Pancreas (tissue), 10 donors: ENCODE data around the gene MAD2L2. TPM values are rescaled to one million over a fixed set of nuclear protein-coding genes. Genes with fewer than 3 reads are reported as not detected.
"Not testable (repeated sequence)": the region's sequence is repeated elsewhere in the genome, so short reads cannot be mapped to it uniquely, and the experiment has no call there.

Experiments used
- ATAC-seq, 4 donors: fragments of 200-7000 bp; cut with Tn5 transposase; one replicate each; pipeline versions ENCODE4 v1.8.0 to v1.9.1; 2020; ENCODE audit warnings: mild to moderate bottlenecking in 4 of 4, moderate library complexity in 4 of 4
- DNase-seq, 6 donors: peaks; one replicate each; pipeline ENCODE4 v3.0.0-alpha.2; 2020
- FAIRE-seq: peaks from 2 replicates; lab custom pipeline; 2012; peaks lifted over from hg19 to GRCh38; lab: Jason Lieb, UNC
- H3K27ac ChIP-seq, 4 donors: fragments of 200-600 bp; sonication (generic); 1 replicate in 3 of 4; 2 replicates in 1 of 4; pipeline versions ENCODE4 v1.5.0 to v1.8.0; 2020
- H3K27me3 ChIP-seq, 4 donors: fragments of 200-600 bp; one replicate each; pipeline ENCODE4 v1.8.0; 2021
- H3K36me3 ChIP-seq, 3 donors: fragments of 200-600 bp; sonication (generic) in 1 of 3; one replicate each; pipeline versions ENCODE4 v1.5.0 to v1.8.0; 2020 to 2021
- H3K4me1 ChIP-seq, 3 donors: fragments of 200-600 bp; one replicate each; pipeline ENCODE4 v1.8.0; 2021
- H3K4me3 ChIP-seq, 4 donors: fragments of 200-600 bp; sonication (generic) in 2 of 4; one replicate each; pipeline versions ENCODE4 v1.5.0 to v1.8.0; 2020 to 2021
- H3K9me3 ChIP-seq, 4 donors: fragments of 200-600 bp; one replicate each; pipeline ENCODE4 v1.8.0; 2021
- WGBS, 2 donors: extraction: QIAGEN DNeasy Blood & Tissue Kit; methylation state at CpG; one replicate each; pipeline ENCODE4 v1.1.7; 2013; 5-methylcytosine and 5-hydroxymethylcytosine counted together
- intact Hi-C, 3 donors: fragments of 100-400 bp; cut with DNase I; formaldehyde crosslinking; loops; one replicate each; pipeline versions ENCODE4 v1.11.1 to v1.14.2; 2022
- polyA plus RNA-seq, 2 donors: library from polyadenylated mRNA; stranded (reverse); fragments of 200-250 nt; gene quantifications; one replicate each; pipeline ENCODE4 v1.2.3, GENCODE V29; 2013
- total RNA-seq, 6 donors: library from RNA; stranded (reverse); fragmentation: NEBNext Ultra II Directional in 4 of 6; extraction: Animal tissue kit (Norgen Biotek cat#: 25700) in 4 of 6; gene quantifications; one replicate each; pipeline versions ENCODE4 v1.2.1 to v1.2.4, GENCODE V29; 2021 to 2023
- TF ChIP-seq, protein P1 (sequence below), 4 donors: fragments of 200-600 bp; sonication (generic) in 3 of 4; IDR thresholded peaks; one replicate each; pipeline versions ENCODE4 v1.5.0 to v1.8.0; 2021; ENCODE audit warnings: antibody characterized with exemption in 4 of 4
- donor health status: healthy with polysubstance abuse.
- donor health status: DM: no; HTN: no; CAD: no; lungs with moderate emphysema.
- donor health status: DM: no; HTN: no; CAD: no.
- donor health status: control.
- donor health status: control.
- donor health status: Bipolar disorder and iron deficiency.
- donor health status: DM: yes; HTN: yes; CAD: no.
- donor health status: DM: no; HTN: no; CAD: no.
- donor health status: DM: no; HTN: no; CAD: no.
- donor health status: DM: yes; HTN: yes; CAD: no.

The MAD2L2 gene
- total and polyA plus RNA-seq, 8 donors = 15.6 to 27.0 (median 22.4) TPM

DNA sequence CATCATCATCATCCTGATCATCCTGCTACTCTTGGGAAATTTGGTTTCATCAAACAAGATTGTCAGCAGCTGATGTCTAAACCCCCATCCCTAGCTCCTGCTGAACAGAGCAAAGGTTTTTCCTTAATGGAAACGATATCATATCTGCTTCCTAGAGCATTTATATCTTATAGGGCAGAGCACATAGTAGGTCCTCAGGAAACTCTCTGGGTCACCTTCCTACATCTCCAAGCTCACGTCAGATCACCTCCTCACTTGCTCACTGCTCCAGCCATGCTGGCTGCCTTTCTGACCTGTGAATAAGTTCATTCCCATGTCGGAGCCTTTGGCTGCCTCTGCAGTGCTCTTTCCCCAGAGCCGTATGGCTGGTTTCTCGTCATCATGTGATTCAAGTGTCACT, 37.2 kb downstream of the MAD2L2 start:
- H3K9me3 ChIP-seq = no peaks in the 10 kb centered on the region
- 48 to 51% methylated on average over 5 of the region's 5 CpGs for WGBS, 2 donors
- no peak for FAIRE-seq
- no peak overlapping the region for H3K4me3 ChIP-seq
- no peak for ATAC-seq
- DNase-seq = peak in 1 of 6 donors; percentile 25
- H3K36me3 ChIP-seq = no peaks in the 10 kb centered on the region
- TF ChIP-seq, protein P1, sequence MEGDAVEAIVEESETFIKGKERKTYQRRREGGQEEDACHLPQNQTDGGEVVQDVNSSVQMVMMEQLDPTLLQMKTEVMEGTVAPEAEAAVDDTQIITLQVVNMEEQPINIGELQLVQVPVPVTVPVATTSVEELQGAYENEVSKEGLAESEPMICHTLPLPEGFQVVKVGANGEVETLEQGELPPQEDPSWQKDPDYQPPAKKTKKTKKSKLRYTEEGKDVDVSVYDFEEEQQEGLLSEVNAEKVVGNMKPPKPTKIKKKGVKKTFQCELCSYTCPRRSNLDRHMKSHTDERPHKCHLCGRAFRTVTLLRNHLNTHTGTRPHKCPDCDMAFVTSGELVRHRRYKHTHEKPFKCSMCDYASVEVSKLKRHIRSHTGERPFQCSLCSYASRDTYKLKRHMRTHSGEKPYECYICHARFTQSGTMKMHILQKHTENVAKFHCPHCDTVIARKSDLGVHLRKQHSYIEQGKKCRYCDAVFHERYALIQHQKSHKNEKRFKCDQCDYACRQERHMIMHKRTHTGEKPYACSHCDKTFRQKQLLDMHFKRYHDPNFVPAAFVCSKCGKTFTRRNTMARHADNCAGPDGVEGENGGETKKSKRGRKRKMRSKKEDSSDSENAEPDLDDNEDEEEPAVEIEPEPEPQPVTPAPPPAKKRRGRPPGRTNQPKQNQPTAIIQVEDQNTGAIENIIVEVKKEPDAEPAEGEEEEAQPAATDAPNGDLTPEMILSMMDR (IDR thresholded peaks at IDR 0.05) = no peak
- intact Hi-C loops = loop anchor here in 2 of 3 donors (10.0 kb wide), 4 partner anchors 309 to 609 kb away; no protein-coding TSS in a partner anchor
- no peaks in the 10 kb centered on the region for H3K27me3 ChIP-seq
- H3K27ac ChIP-seq = no peak overlapping the region
- peaks cover 0 to 10% (median 6%) of the 10 kb centered on the region in 3 donors for H3K4me1 ChIP-seq

DNA sequence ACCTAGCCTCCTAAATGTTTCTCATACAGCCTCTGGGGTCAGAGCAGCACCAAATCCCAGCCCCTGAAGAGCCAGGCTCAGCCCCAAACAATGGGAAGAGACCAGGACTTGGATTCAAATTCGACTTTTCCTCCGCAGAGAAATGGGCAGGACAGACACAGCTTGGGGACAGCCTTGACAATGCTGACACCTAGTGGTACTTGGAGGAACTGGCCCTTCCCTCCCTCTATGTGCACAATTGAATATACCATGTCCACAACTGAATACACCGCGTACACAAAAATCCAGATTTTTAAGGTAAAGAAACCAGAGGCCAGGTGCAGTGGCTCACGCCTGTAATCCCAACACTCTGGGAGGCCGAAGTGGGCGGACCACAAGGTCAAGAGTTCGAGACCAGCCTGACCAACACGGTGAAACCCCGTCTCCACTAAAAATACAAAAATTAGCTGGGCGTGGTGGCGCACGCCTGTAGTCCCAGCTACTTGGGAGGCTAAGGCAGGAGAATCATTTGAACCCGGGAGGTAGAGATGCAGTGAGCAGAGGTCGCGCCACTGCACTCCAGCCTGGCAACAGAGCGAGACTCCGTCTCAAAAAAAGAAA, 38.4 kb downstream of the MAD2L2 start:
- not testable (repeated sequence) for H3K4me1 ChIP-seq, FAIRE-seq, H3K9me3 ChIP-seq, H3K27ac ChIP-seq, H3K27me3 ChIP-seq, H3K4me3 ChIP-seq, H3K36me3 ChIP-seq
- TF ChIP-seq, protein P1 (IDR thresholded peaks at IDR 0.05) = peak; percentile 83 to 93 (median 90)
- DNase-seq (peak in 3 of 6 donors; percentile 35 to 69 (median 58)), ATAC-seq (peak; percentile 63 to 89 (median 82))
- intact Hi-C loops = loop anchor here in 2 of 3 donors (10.0 kb wide), 4 partner anchors 308 to 608 kb away; no protein-coding TSS in a partner anchor
- 58 to 60% methylated on average over 18 of the region's 18 CpGs for WGBS, 2 donors

DNA sequence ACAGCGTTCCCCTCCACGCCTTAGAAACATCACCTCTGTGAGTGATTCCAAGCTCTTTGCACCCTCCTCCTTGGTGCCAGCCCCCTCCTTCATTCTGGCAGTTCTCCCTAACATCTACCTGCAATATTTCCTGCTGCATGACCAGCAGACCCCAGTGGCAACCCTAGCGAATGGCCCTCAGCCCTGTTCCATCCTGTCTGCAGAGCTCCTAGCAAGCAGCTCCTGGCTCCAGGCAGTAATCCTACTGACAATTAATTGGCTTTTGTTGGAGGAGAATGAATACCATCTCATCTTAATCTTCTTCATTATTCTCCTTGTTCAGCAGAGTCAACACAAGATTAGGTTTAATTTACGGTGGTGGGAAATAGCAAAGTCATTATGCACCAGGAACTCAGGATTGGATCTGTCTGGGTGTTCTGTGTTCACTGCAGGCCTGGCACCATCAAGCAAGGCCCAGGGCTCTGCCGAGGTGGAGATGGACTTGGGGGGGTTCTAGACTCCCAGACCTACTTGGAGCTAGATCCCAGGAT, 39.1 kb downstream of the MAD2L2 start:
- H3K36me3 ChIP-seq = no peaks in the 10 kb centered on the region
- no peak overlapping the region for H3K27ac ChIP-seq
- H3K27me3 ChIP-seq = no peaks in the 10 kb centered on the region
- ATAC-seq (no peak), FAIRE-seq (no peak), DNase-seq (no peak)
- 70 to 73% methylated on average over 5 of the region's 5 CpGs for WGBS, 2 donors
- H3K4me3 ChIP-seq = no peak overlapping the region
- intact Hi-C loops = loop anchor here in 2 of 3 donors (10.0 kb wide), 4 partner anchors 307 to 607 kb away; no protein-coding TSS in a partner anchor
- H3K4me1 ChIP-seq = no peaks in the 10 kb centered on the region
- no peaks in the 10 kb centered on the region for H3K9me3 ChIP-seq
- TF ChIP-seq, protein P1 (IDR thresholded peaks at IDR 0.05) = no peak

DNA sequence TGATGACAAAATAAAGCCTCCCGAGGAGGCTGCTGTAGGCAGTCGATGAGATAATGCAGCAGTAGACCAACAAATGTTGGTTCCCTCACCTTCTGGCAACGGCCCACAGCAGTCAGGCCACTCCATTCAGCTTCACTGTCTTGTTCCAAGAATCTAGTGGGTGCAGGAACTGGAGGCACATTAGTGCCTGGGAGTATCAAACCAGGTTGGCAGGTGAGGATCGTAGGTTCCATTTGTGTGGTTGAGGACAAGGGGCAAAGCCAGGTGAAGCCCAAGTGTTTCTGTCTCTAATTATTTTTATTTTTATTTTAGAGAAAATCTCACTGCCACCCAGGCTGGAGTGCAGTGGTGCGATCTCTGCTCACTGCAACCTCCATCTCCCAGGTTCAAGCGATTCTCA, 40.0 kb downstream of the MAD2L2 start:
- 60 to 67% methylated on average over 6 of the region's 6 CpGs for WGBS, 2 donors
- no peaks in the 10 kb centered on the region for H3K27me3 ChIP-seq
- no peak for FAIRE-seq
- TF ChIP-seq, protein P1 (IDR thresholded peaks at IDR 0.05) = no peak
- no peaks in the 10 kb centered on the region for H3K9me3 ChIP-seq
- no peak for DNase-seq
- ATAC-seq = no peak
- no peak overlapping the region for H3K27ac ChIP-seq
- H3K36me3 ChIP-seq = no peaks in the 10 kb centered on the region
- H3K4me3 ChIP-seq = no peak overlapping the region
- no peaks in the 10 kb centered on the region for H3K4me1 ChIP-seq
- intact Hi-C loops = loop anchor here in 2 of 3 donors (10.0 kb wide), 4 partner anchors 306 to 606 kb away; no protein-coding TSS in a partner anchor

DNA sequence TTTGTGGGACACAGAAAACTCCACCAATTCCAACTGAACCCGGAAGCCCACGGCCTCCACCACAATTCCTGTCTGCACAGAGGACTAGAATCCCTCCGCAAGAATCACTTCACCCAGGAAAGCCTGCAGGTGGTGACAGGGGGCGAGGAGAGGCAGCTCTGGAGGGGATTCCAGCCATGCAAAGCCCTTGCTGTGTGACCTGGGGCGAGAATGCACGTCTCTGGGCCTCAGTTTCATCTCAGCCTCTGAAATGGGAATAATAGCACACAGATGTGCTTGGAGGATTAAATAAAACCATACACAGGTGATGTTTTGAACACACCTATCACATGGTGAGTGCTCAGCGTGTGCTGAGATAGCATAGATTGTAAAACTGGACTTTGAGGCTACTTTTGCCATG, 40.8 kb downstream of the MAD2L2 start:
- intact Hi-C loops = loop anchor here in 2 of 3 donors (10.0 kb wide), 4 partner anchors 305 to 605 kb away; no protein-coding TSS in a partner anchor
- DNase-seq = peak in 1 of 6 donors; percentile 19
- H3K4me1 ChIP-seq = no peaks in the 10 kb centered on the region
- no peak for ATAC-seq
- H3K4me3 ChIP-seq = no peak overlapping the region
- no peak for FAIRE-seq
- H3K9me3 ChIP-seq = no peaks in the 10 kb centered on the region
- TF ChIP-seq, protein P1 (IDR thresholded peaks at IDR 0.05) = no peak
- no peaks in the 10 kb centered on the region for H3K27me3 ChIP-seq
- H3K36me3 ChIP-seq = no peaks in the 10 kb centered on the region
- no peak overlapping the region for H3K27ac ChIP-seq
- WGBS, 2 donors = 69 to 77% methylated on average over 7 of the region's 7 CpGs
